Measurements from ENCODE around the gene TREH. TPM values are rescaled to one million over a fixed set of nuclear protein-coding genes. Genes with fewer than 3 reads are reported as not detected.

TREH gene
- polyA plus RNA-seq, 1 donor from 2014 or later = 0.12 TPM

- Histone ChIP-seq H3K9me3 (ENCODE audit: low read length) (no peaks in the 10 kb centered on the region), H3K4me2 (ENCODE audit: low read length) (no peak overlapping the region), H3K36me3 (ENCODE audit: insufficient read depth, low read length) (peaks cover 14% of the 10 kb centered on the region), H4K20me1 (ENCODE audit: insufficient read depth) (no peaks in the 10 kb centered on the region), H3K27ac (ENCODE audit: low read length) (no peak overlapping the region), H3K4me3 (ENCODE audit: low read length) (no peak overlapping the region), H3K27me3 (ENCODE audit: insufficient read depth, low read depth, low read length) (no peaks in the 10 kb centered on the region), H3F3A (ENCODE audit: insufficient read depth, low read length, poor library complexity, severe bottlenecking) (no peaks in the 10 kb centered on the region), H3K9ac (ENCODE audit: low read length) (no peak overlapping the region), H3K9me2 (ENCODE audit: insufficient read depth, low read length) (no peaks in the 10 kb centered on the region), H2AFZ (ENCODE audit: low read depth, low read length) (no peak overlapping the region), H3K79me2 (replicated peaks; ENCODE audit: insufficient read depth, low read length) (no peaks in the 10 kb centered on the region)
- TF ChIP-seq CTCF (IDR thresholded peaks at IDR 0.05; ENCODE audit: poor library complexity, severe bottlenecking) (no peak), TAF1 (IDR thresholded peaks at IDR 0.05; ENCODE audit: low read depth) (no peak), POLR2AphosphoS5 (IDR thresholded peaks at IDR 0.05) (no peak), RAD21 (conservative IDR thresholded peaks at IDR 0.05) (no peak), SMC3 (conservative IDR thresholded peaks at IDR 0.05; ENCODE audit: poor library complexity) (no peak), REST (IDR thresholded peaks at IDR 0.05; ENCODE audit: borderline replicate concordance) (no peak)
Measured at GRCh38 chr11:118643142-118643994, 36.1 kb downstream of the TREH start.

GRCh38 chr11:118641397-118642019 is 37.9 kb downstream of the TREH start:
- H3K79me2 ChIP-seq (replicated peaks; ENCODE audit: insufficient read depth, low read length) = no peaks in the 10 kb centered on the region
- H4K20me1 ChIP-seq (ENCODE audit: insufficient read depth) = no peaks in the 10 kb centered on the region
- H3K9me2 ChIP-seq (ENCODE audit: insufficient read depth, low read length) = no peaks in the 10 kb centered on the region
- no peak for TF ChIP-seq TAF1 (IDR thresholded peaks at IDR 0.05; ENCODE audit: low read depth)
- TF ChIP-seq REST (IDR thresholded peaks at IDR 0.05; ENCODE audit: borderline replicate concordance) = no peak
- TF ChIP-seq SMC3 (conservative IDR thresholded peaks at IDR 0.05; ENCODE audit: poor library complexity) = no peak
- TF ChIP-seq EP300 (conservative IDR thresholded peaks at IDR 0.05; ENCODE audit: poor library complexity, severe bottlenecking) = no peak
- no peak for TF ChIP-seq POLR2AphosphoS5 (IDR thresholded peaks at IDR 0.05)
- TF ChIP-seq EZH2 (IDR thresholded peaks at IDR 0.05; ENCODE audit: borderline replicate concordance, insufficient read depth, low read length, poor library complexity, severe bottlenecking) = no peak
- no peak for TF ChIP-seq MXI1 (conservative IDR thresholded peaks at IDR 0.05; ENCODE audit: poor library complexity, severe bottlenecking)
- TF ChIP-seq RAD21 (conservative IDR thresholded peaks at IDR 0.05) = no peak
- no peak for TF ChIP-seq CTCF (IDR thresholded peaks at IDR 0.05; ENCODE audit: poor library complexity, severe bottlenecking)
- no peak overlapping the region for H3K4me3 ChIP-seq (ENCODE audit: low read length)
- H3K9me3 ChIP-seq (ENCODE audit: low read length) = no peaks in the 10 kb centered on the region
- no peak overlapping the region for H3K4me2 ChIP-seq (ENCODE audit: low read length)
- no peaks in the 10 kb centered on the region for H3K27me3 ChIP-seq (ENCODE audit: insufficient read depth, low read depth, low read length)
- no peak overlapping the region for H2AFZ ChIP-seq (ENCODE audit: low read depth, low read length)
- H3K27ac ChIP-seq (ENCODE audit: low read length) = no peak overlapping the region
- peaks cover 14% of the 10 kb centered on the region for H3K36me3 ChIP-seq (ENCODE audit: insufficient read depth, low read length)
- H3F3A ChIP-seq (ENCODE audit: insufficient read depth, low read length, poor library complexity, severe bottlenecking) = no peaks in the 10 kb centered on the region
- H3K9ac ChIP-seq (ENCODE audit: low read length) = no peak overlapping the region
